H9 (cell line): ENCODE results near the gene ZBTB45. TPM values are rescaled to one million over a fixed set of nuclear protein-coding genes. Genes with fewer than 3 reads are reported as not detected.

ENCODE experiments used
- DNase-seq: peaks from one replicate; pipeline ENCODE4 v3.0.0-alpha.2; 2017
- H2AFZ ChIP-seq: one replicate; pipeline ENCODE4 v1.6.1; 2013; ENCODE audit warnings: mild to moderate bottlenecking, low read length, control low read depth, moderate library complexity
- H2AK5ac ChIP-seq: 2 replicates; pipeline ENCODE4 v1.6.1; 2013; ENCODE audit warnings: low read length, control low read depth, mixed read lengths; ENCODE audit not compliant: insufficient read length
- H2BK120ac ChIP-seq: one replicate; pipeline ENCODE4 v1.6.1; 2013; ENCODE audit warnings: low read depth, mild to moderate bottlenecking, low read length, control low read depth, inconsistent platforms; ENCODE audit not compliant: poor library complexity, severe bottlenecking
- H2BK12ac ChIP-seq: 2 replicates; pipeline ENCODE4 v1.6.1; 2013; ENCODE audit warnings: low read length, control low read depth, mixed read lengths, low read depth; ENCODE audit not compliant: insufficient read length
- H2BK15ac ChIP-seq: 2 replicates; pipeline ENCODE4 v1.6.1; 2013; ENCODE audit warnings: low read depth, low read length, control low read depth
- H2BK20ac ChIP-seq: one replicate; pipeline ENCODE4 v1.6.1; 2013; ENCODE audit warnings: low read depth, mild to moderate bottlenecking, low read length, control low read depth, inconsistent platforms; ENCODE audit not compliant: poor library complexity, severe bottlenecking
- H2BK5ac ChIP-seq: 2 replicates; pipeline ENCODE4 v1.6.1; 2013; ENCODE audit warnings: low read length, control low read depth, mixed read lengths; ENCODE audit not compliant: insufficient read length
- H3K14ac ChIP-seq: 2 replicates; pipeline ENCODE4 v1.6.1; 2013; ENCODE audit warnings: low read length, control low read depth; ENCODE audit not compliant: insufficient read depth
- H3K18ac ChIP-seq: 2 replicates; pipeline ENCODE4 v1.6.1; 2013; ENCODE audit warnings: low read depth, mild to moderate bottlenecking, mixed read lengths, low read length, control low read depth; ENCODE audit not compliant: insufficient read length
- H3K23ac ChIP-seq: 2 replicates; pipeline ENCODE4 v1.6.1; 2013; ENCODE audit warnings: low read length, control low read depth, mixed read lengths, low read depth; ENCODE audit not compliant: insufficient read length
- H3K23me2 ChIP-seq: 2 replicates; pipeline ENCODE4 v1.6.1; 2013; ENCODE audit warnings: low read depth, mild to moderate bottlenecking, mixed read lengths, low read length, control low read depth; ENCODE audit not compliant: insufficient read length, poor library complexity, severe bottlenecking
- H3K27ac ChIP-seq: 2 replicates; pipeline ENCODE4 v1.5.1; 2013; ENCODE audit warnings: low read length, control low read depth, mixed read lengths, low read depth; ENCODE audit not compliant: insufficient read length
- H3K27me3 ChIP-seq: 2 replicates; pipeline ENCODE4 v1.6.1; 2013; ENCODE audit warnings: low read length, control low read depth, inconsistent platforms; ENCODE audit not compliant: insufficient read depth
- H3K4ac ChIP-seq: 2 replicates; pipeline ENCODE4 v1.6.1; 2013; ENCODE audit warnings: low read depth, mild to moderate bottlenecking, control low read depth, inconsistent platforms, low read length, moderate library complexity
- H3K4me1 ChIP-seq: 2 replicates; pipeline ENCODE4 v1.6.1; 2013; ENCODE audit warnings: low read length, control low read depth, inconsistent platforms; ENCODE audit not compliant: insufficient read depth
- H3K4me2 ChIP-seq: 2 replicates; pipeline ENCODE4 v1.6.1; 2013; ENCODE audit warnings: low read length, control low read depth, mixed read lengths; ENCODE audit not compliant: insufficient read length, insufficient read depth
- H3K56ac ChIP-seq: 2 replicates; pipeline ENCODE4 v1.6.1; 2013; ENCODE audit warnings: low read depth, mild to moderate bottlenecking, mixed read lengths, low read length, control low read depth; ENCODE audit not compliant: insufficient read length
- H3K79me1 ChIP-seq: 2 replicates; pipeline ENCODE4 v1.6.1; 2013; ENCODE audit warnings: low read depth, mild to moderate bottlenecking, moderate library complexity, low read length, control low read depth, inconsistent platforms; ENCODE audit not compliant: insufficient read depth, poor library complexity, severe bottlenecking
- H3K79me2 ChIP-seq: 2 replicates; pipeline ENCODE4 v1.6.1; 2013; ENCODE audit warnings: low read length, control low read depth, inconsistent platforms; ENCODE audit not compliant: insufficient read depth
- H3K9ac ChIP-seq: 2 replicates; pipeline ENCODE4 v1.6.1; 2013; ENCODE audit warnings: low read length, control low read depth, mixed read lengths; ENCODE audit not compliant: insufficient read length; ENCODE audit errors: extremely low read depth
- H3K9me3 ChIP-seq: one replicate; pipeline ENCODE4 v1.6.1; 2013; ENCODE audit warnings: low read depth, low read length, inconsistent platforms; ENCODE audit not compliant: control insufficient read depth
- H3T11ph ChIP-seq: one replicate; pipeline ENCODE4 v1.6.1; 2013; ENCODE audit warnings: mild to moderate bottlenecking, low read length, control low read depth, inconsistent platforms
- H4K20me1 ChIP-seq: one replicate; pipeline ENCODE4 v1.6.1; 2013; ENCODE audit not compliant: control insufficient read depth, insufficient read length, insufficient read depth
- H4K5ac ChIP-seq: 2 replicates; pipeline ENCODE4 v1.6.1; 2013; ENCODE audit warnings: low read depth, mild to moderate bottlenecking, mixed read lengths, low read length, control low read depth; ENCODE audit not compliant: insufficient read length
- H4K8ac ChIP-seq: replicated peaks from 2 replicates; pipeline ENCODE4 v1.6.1; 2013; ENCODE audit warnings: low read length, control low read depth, mixed read lengths, low read depth; ENCODE audit not compliant: insufficient read length
- H4K91ac ChIP-seq: 2 replicates; pipeline ENCODE4 v1.6.1; 2013; ENCODE audit warnings: low read depth, mild to moderate bottlenecking, moderate library complexity, mixed read lengths, low read length, control low read depth; ENCODE audit not compliant: insufficient read length
- H3K27ac Mint-ChIP-seq, 3 experiments: 2 replicates in 2 of 3; 3 replicates in 1 of 3; pipeline ENCODE4 v1.8.0; 2020 to 2021; ENCODE audit warnings: mixed read lengths in 3 of 3, mild to moderate bottlenecking in 1 of 3, moderate library complexity in 1 of 3
- H3K27me3 Mint-ChIP-seq: 2 replicates; pipeline ENCODE4 v1.8.0; 2021; ENCODE audit warnings: low read depth, mild to moderate bottlenecking, moderate library complexity, mixed read lengths
- H3K36me3 Mint-ChIP-seq, 3 experiments: 2 replicates in 2 of 3; 3 replicates in 1 of 3; pipeline ENCODE4 v1.8.0; 2020 to 2021; ENCODE audit warnings: low read depth in 3 of 3, mixed read lengths in 3 of 3; ENCODE audit not compliant: insufficient read depth in 1 of 3
- H3K4me1 Mint-ChIP-seq, 2 experiments: 2 replicates each; pipeline ENCODE4 v1.8.0; 2020; ENCODE audit warnings: mixed read lengths in 2 of 2
- H3K4me3 Mint-ChIP-seq, 2 experiments: 2 replicates in 1 of 2; 3 replicates in 1 of 2; pipeline ENCODE4 v1.8.0; 2020 to 2021; ENCODE audit warnings: mild to moderate bottlenecking in 2 of 2, mixed read lengths in 2 of 2, moderate library complexity in 1 of 2
- H3K9me3 Mint-ChIP-seq, 2 experiments: 2 replicates in 1 of 2; 3 replicates in 1 of 2; pipeline ENCODE4 v1.8.0; 2020; ENCODE audit warnings: mild to moderate bottlenecking in 2 of 2, mixed read lengths in 2 of 2, moderate library complexity in 1 of 2
- CTCF ChIP-seq: fragments of 200-600 bp; sonication (generic); conservative IDR thresholded peaks from 3 replicates; pipeline ENCODE4 v1.8.0; 2021; ENCODE audit warnings: antibody characterized with exemption, mild to moderate bottlenecking
- WGBS: extraction: QIAGEN DNeasy Blood & Tissue Kit; methylation state at CpG from one replicate; pipeline ENCODE4 v1.1.7; 2013; ENCODE audit warnings: missing lambda C conversion rate, low lambda C conversion rate, mixed read lengths; ENCODE audit not compliant: insufficient read length; ENCODE audit errors: extremely low coverage; 5-methylcytosine and 5-hydroxymethylcytosine counted together
- total RNA-seq: library from RNA; stranded (reverse); gene quantifications from 2 replicates; pipeline ENCODE4 v1.2.1, GENCODE V29; 2021

ZBTB45 gene
- total RNA-seq, 1 experiment from 2014 or later, result 18.7 TPM

GRCh38 chr19:58483776-58484175 is 35.8 kb downstream of the ZBTB45 start:
- Histone ChIP-seq H3K79me2 (no peaks in the 10 kb centered on the region), H4K20me1 (no peaks in the 10 kb centered on the region), H3K18ac (no peak overlapping the region), H3K23ac (no peak overlapping the region), H2AFZ (no peak overlapping the region), H2BK20ac (no peak overlapping the region), H3K4ac (no peak overlapping the region), H3K56ac (no peak overlapping the region), H3K9ac (no peak overlapping the region), H3K14ac (no peak overlapping the region), H4K91ac (no peak overlapping the region), H3K79me1 (no peaks in the 10 kb centered on the region), H3K4me2 (no peak overlapping the region), H2AK5ac (no peak overlapping the region), H3K27me3 (no peaks in the 10 kb centered on the region), H2BK5ac (no peak overlapping the region), H3K9me3 (no peaks in the 10 kb centered on the region), H4K8ac (no peak overlapping the region), H3T11ph (no peak overlapping the region), H2BK15ac (no peak overlapping the region), H4K5ac (no peak overlapping the region), H2BK120ac (no peak overlapping the region), H3K23me2 (no peaks in the 10 kb centered on the region), H3K27ac (no peak overlapping the region), H3K4me1 (no peaks in the 10 kb centered on the region), H2BK12ac (no peak overlapping the region)
- H3K4me3 Mint-ChIP-seq, result no peak overlapping the region
- no peak for DNase-seq
- no peaks in the 10 kb centered on the region for H3K4me1 Mint-ChIP-seq
- WGBS, result no CpG with 5 or more reads among the region's 2 CpGs
- H3K9me3 Mint-ChIP-seq, result no peaks in the 10 kb centered on the region
- no peak overlapping the region for H3K27ac Mint-ChIP-seq
- TF ChIP-seq CTCF, result no peak
- no peaks in the 10 kb centered on the region for H3K27me3 Mint-ChIP-seq
- peaks cover 0 to 7% (median 2%) of the 10 kb centered on the region in 3 experiments; a peak in 3 of 7 replicates for H3K36me3 Mint-ChIP-seq
